RWPE2 (cell line): Measurements from ENCODE around the gene DNASE1L3.
"Not testable (repeated sequence)": the region's sequence is repeated elsewhere in the genome, so short reads cannot be mapped to it uniquely, and the experiment has no call there.

Source experiments
- ATAC-seq: fragments of 200-7000 bp; cut with Tn5 transposase; 3 replicates; pipeline ENCODE4 v1.9.1; 2021; ENCODE audit warnings: low read depth
- DNase-seq: peaks from one replicate; pipeline ENCODE4 v3.0.0-alpha.2; 2020; ENCODE audit warnings: low spot score
- H3K27ac ChIP-seq: fragments of 450-650 bp; 2 replicates; pipeline ENCODE4 v1.5.1; 2017; ENCODE audit warnings: mild to moderate bottlenecking; ENCODE audit not compliant: poor library complexity, severe bottlenecking
- H3K27me3 ChIP-seq: fragments of 250-450 bp; sonication (Bioruptor Pico); 2 replicates; pipeline ENCODE4 v1.5.1; 2021; ENCODE audit warnings: mild to moderate bottlenecking, moderate library complexity; ENCODE audit not compliant: insufficient read depth, poor library complexity, severe bottlenecking
- H3K36me3 ChIP-seq: fragments of 250-450 bp; sonication (Bioruptor Pico); 2 replicates; pipeline ENCODE4 v1.5.1; 2020; ENCODE audit warnings: low read depth, mild to moderate bottlenecking, moderate library complexity
- H3K4me1 ChIP-seq: fragments of 250-450 bp; sonication (Bioruptor Pico); 2 replicates; pipeline ENCODE4 v1.5.1; 2021; ENCODE audit warnings: mild to moderate bottlenecking, moderate library complexity; ENCODE audit not compliant: insufficient read depth, poor library complexity, severe bottlenecking
- H3K4me3 ChIP-seq: fragments of 250-450 bp; sonication (Bioruptor Pico); 2 replicates; pipeline ENCODE4 v1.5.1; 2021; ENCODE audit warnings: mild to moderate bottlenecking, moderate library complexity; ENCODE audit not compliant: severe bottlenecking
- H3K9me3 ChIP-seq: fragments of 250-450 bp; sonication (Bioruptor Pico); 2 replicates; pipeline ENCODE4 v1.5.1; 2021; ENCODE audit warnings: mild to moderate bottlenecking, moderate library complexity; ENCODE audit not compliant: severe bottlenecking
- TF ChIP-seq, protein P1 (sequence below): fragments of 450-650 bp; IDR thresholded peaks from one replicate; pipeline ENCODE4 v1.5.1; 2017; ENCODE audit warnings: mild to moderate bottlenecking, moderate library complexity; ENCODE audit not compliant: poor library complexity, severe bottlenecking

Gene DNASE1L3

DNA sequence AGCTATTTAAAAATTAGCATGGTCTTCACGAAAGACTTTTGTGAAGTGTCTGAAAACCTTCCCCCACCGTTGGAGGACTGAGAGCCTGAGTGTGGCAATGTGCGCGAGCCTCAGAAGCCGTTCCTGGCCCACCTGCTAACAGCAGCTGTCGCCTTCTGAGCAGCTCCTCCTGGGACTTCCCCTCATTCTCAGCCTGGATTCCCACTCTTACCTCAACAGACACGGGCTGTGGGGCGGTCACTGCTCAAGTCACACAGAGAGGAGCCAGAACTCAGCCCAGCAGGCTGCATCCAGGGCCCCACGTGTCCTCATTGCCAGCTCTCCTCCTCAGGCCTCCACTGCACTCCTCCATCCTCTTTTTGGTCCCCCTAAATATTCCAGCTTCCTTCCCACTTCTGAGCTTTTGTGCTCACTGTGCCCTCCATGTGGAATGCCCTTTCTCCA is 7.8 kb downstream of the DNASE1L3 start:
- Histone ChIP-seq H3K4me1 (peaks cover 18% of the 10 kb centered on the region), H3K4me3 (no peak overlapping the region), H3K9me3 (no peaks in the 10 kb centered on the region), H3K36me3 (no peaks in the 10 kb centered on the region), H3K27ac (no peak overlapping the region), H3K27me3 (no peaks in the 10 kb centered on the region)
- TF ChIP-seq, protein P1, sequence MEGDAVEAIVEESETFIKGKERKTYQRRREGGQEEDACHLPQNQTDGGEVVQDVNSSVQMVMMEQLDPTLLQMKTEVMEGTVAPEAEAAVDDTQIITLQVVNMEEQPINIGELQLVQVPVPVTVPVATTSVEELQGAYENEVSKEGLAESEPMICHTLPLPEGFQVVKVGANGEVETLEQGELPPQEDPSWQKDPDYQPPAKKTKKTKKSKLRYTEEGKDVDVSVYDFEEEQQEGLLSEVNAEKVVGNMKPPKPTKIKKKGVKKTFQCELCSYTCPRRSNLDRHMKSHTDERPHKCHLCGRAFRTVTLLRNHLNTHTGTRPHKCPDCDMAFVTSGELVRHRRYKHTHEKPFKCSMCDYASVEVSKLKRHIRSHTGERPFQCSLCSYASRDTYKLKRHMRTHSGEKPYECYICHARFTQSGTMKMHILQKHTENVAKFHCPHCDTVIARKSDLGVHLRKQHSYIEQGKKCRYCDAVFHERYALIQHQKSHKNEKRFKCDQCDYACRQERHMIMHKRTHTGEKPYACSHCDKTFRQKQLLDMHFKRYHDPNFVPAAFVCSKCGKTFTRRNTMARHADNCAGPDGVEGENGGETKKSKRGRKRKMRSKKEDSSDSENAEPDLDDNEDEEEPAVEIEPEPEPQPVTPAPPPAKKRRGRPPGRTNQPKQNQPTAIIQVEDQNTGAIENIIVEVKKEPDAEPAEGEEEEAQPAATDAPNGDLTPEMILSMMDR = no peak
- no peak for ATAC-seq
- DNase-seq = no peak

DNA sequence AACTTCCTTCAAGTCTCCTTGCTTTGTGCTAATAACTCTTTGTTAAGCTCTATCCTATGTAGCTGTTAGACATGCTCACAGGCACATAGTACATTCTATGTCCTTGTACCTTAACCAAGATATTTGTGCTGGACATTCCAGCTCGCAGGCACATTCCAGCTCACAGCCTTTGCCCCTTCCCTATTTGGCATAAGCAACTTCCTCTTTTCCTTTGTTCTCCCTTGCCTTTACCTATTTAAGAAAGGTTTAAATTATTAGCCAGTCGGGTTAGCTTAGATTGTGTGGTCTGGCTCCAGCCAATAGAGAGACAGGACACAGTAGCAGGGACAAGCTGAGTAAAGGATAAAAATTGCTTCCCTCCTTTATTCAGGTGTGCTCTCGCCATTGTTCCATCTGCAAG is 9.3 kb downstream of the DNASE1L3 start:
- ATAC-seq, H3K4me1 ChIP-seq: not testable (repeated sequence)

DNA sequence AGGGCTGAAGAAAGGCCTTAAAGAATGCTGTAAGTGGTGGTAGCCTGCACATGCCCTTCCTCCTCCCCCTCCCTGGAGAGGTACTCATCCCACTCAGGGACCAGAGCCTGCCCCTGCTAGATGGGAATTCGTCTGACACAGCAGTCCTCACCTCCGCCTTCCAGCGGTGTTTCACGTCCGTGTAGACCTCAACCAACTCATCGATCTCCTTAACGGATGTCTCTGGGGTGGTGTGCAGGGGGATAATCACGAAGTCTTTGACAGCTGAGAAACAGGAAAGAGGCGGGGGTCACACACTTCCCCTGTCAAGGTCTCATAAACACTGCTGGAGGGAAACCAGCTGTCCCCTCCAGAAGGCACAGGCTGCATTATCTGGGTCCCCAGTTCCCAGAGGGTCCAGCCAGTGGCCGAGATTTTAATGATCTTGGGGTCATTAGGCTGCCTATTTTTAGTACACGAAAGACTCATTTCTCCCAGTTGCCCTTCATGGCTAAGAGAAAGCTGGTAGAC is 9.9 kb downstream of the DNASE1L3 start:
- H3K36me3 ChIP-seq = no peaks in the 10 kb centered on the region
- no peak overlapping the region for H3K27ac ChIP-seq
- no peak for ATAC-seq
- H3K27me3 ChIP-seq = no peaks in the 10 kb centered on the region
- TF ChIP-seq, protein P1 = no peak
- H3K4me1 ChIP-seq = peaks cover 4% of the 10 kb centered on the region
- no peaks in the 10 kb centered on the region for H3K9me3 ChIP-seq
- DNase-seq = no peak
- H3K4me3 ChIP-seq = no peak overlapping the region

More for the DNA sequence above, 9.3 kb downstream of the DNASE1L3 start:
- DNase-seq, H3K36me3 ChIP-seq, H3K27ac ChIP-seq, H3K9me3 ChIP-seq, H3K4me3 ChIP-seq, H3K27me3 ChIP-seq: not testable (repeated sequence)

DNA sequence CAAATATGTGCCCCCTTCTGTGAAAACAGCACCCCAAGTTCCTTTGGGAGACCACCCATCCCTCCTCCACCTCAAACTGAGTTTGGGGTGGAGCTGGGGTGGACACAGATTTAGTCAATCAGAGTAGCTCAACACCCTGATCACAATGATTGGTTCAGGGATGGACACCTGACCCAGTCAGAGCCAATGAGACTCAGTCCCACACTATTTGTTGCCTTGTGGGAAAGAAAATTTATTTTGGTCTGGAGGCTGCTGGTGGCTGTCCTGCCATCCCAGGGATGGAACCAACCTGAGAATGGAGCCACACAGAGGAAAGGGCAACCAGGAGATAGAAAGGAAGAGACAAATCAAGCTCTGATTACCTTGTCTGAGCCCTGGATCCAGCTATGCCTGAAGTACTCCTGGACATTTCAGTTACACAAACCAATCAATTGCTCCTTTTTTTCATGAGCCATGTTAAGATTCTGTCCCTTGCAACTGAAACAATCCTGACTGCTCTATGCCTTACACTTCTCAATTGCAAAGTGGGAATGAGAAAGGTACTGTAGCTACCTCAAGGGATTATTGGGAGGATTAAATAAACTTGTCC is 10.6 kb downstream of the DNASE1L3 start:
- ATAC-seq = no peak
- Histone ChIP-seq H3K4me3 (no peak overlapping the region), H3K36me3 (no peaks in the 10 kb centered on the region), H3K27me3 (no peaks in the 10 kb centered on the region), H3K4me1 (peaks cover 4% of the 10 kb centered on the region), H3K27ac (no peak overlapping the region), H3K9me3 (no peaks in the 10 kb centered on the region)
- no peak for DNase-seq
- TF ChIP-seq, protein P1 = no peak

DNA sequence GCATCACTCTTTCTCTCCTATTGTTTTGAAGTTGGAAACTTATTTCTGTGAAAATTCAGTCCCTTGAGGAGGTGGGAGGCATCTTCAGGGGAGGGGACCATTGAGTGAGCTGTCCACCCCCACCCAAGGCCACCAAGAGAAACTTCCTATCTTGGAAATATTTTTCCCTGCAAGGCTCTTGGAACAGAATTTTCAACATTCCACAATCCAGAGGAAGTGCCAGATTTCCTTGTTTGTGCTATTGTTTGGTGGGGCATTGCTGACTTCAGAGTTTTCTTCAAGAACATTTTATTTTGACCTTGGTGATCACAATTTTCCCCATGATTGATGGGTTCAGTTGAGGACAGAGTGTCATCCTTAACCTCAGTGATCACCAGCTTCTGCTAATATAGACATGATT is 12.0 kb downstream of the DNASE1L3 start:
- ATAC-seq = no peak
- Histone ChIP-seq H3K4me1 (peaks cover 4% of the 10 kb centered on the region), H3K36me3 (no peaks in the 10 kb centered on the region), H3K27me3 (no peaks in the 10 kb centered on the region), H3K4me3 (no peak overlapping the region), H3K9me3 (no peaks in the 10 kb centered on the region), H3K27ac (no peak overlapping the region)
- no peak for DNase-seq
- TF ChIP-seq, protein P1 = no peak
